Tibial nerve (tissue), 4 donors: ENCODE data around the gene RNF125. TPM values are rescaled to one million over a fixed set of nuclear protein-coding genes. Genes with fewer than 3 reads are reported as not detected.
"Not testable (repeated sequence)": the region's sequence is repeated elsewhere in the genome, so short reads cannot be mapped to it uniquely, and the experiment has no call there.

Experiments
- DNase-seq, 2 donors: peaks; one replicate each; pipeline ENCODE4 v3.0.0-alpha.2; 2019; ENCODE audit warnings: low spot score in 2 of 2
- H3K27ac ChIP-seq, 4 donors: fragments of 200-600 bp; sonication (generic) in 3 of 4; one replicate each; pipeline ENCODE4 v1.5.1; 2017 to 2019; ENCODE audit warnings: mild to moderate bottlenecking in 1 of 4
- H3K27me3 ChIP-seq, 2 donors: fragments of 200-600 bp; sonication (generic) in 1 of 2; one replicate each; pipeline versions ENCODE4 v1.5.1 to v1.6.0; 2017 to 2019
- H3K36me3 ChIP-seq, 3 donors: fragments of 200-600 bp; sonication (generic); one replicate each; pipeline ENCODE4 v1.5.1; 2018 to 2019
- H3K4me1 ChIP-seq, 4 donors: fragments of 200-600 bp; sonication (generic) in 3 of 4; one replicate each; pipeline ENCODE4 v1.5.1; 2017 to 2019
- H3K4me3 ChIP-seq, 4 donors: fragments of 200-600 bp; sonication (generic) in 3 of 4; one replicate each; pipeline ENCODE4 v1.5.1; 2017 to 2019; ENCODE audit warnings: mild to moderate bottlenecking in 1 of 4, moderate library complexity in 1 of 4
- H3K9me3 ChIP-seq, 4 donors: fragments of 200-600 bp; sonication (generic) in 3 of 4; one replicate each; pipeline ENCODE4 v1.5.1; 2017 to 2019
- EP300 ChIP-seq, 2 donors: sonication (generic); formaldehyde crosslinking; IDR thresholded peaks; one replicate each; pipeline ENCODE4 v1.6.1; 2017; ENCODE audit warnings: antibody characterized with exemption in 2 of 2, mild to moderate bottlenecking in 1 of 2
- POLR2A ChIP-seq, 2 donors: fragments of 450-650 bp; IDR thresholded peaks; one replicate each; pipeline ENCODE4 v1.6.1; 2017; ENCODE audit warnings: antibody characterized with exemption in 2 of 2, mild to moderate bottlenecking in 2 of 2, moderate library complexity in 2 of 2
- WGBS, 2 donors: methylation state at CpG; one replicate each; pipeline ENCODE4 v1.1.5; 2018; 5-methylcytosine and 5-hydroxymethylcytosine counted together
- total RNA-seq, 4 donors: library from RNA; depleted of rRNA; stranded (reverse); fragments of >200 nt; gene quantifications; one replicate each; pipeline ENCODE4 v1.1.0, GENCODE V29; 2016
- TF ChIP-seq, protein P1 (sequence below), 5 experiments: fragments of 200-600 bp in 3 of 5; fragments of 450-650 bp in 2 of 5; sonication (generic) in 3 of 5; IDR thresholded peaks; one replicate each; pipeline ENCODE4 v1.5.1; 2016 to 2019; ENCODE audit warnings: antibody characterized with exemption in 5 of 5, mild to moderate bottlenecking in 3 of 5, moderate library complexity in 2 of 5

RNF125 gene
- total RNA-seq, 4 donors from 2014 or later, result 6.9 to 12.0 (median 7.2) TPM

DNA sequence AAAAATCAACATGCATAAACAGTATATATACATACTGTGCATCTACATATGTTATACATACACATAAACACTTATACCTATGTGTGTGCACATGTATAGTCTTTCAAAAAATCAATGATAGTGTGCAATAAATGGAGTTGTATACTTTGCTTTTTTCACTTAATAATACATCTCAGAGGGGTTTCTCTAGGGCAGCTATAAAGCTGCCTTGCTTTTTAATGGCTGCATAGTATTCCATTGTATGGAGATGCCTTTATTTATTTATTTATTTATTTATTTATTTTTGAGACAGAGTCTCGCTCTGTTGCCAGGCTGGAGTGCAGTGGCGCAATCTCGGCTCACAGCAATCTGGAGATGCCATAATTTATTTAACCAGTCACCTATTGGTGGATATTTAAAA, 7.4 kb upstream of the RNF125 start:
- 91 to 96% methylated on average over 3 of the region's 3 CpGs for whole genome bisulfite sequencing, 2 donors
- no peak for DNase-seq
- TF ChIP-seq POLR2A (IDR thresholded peaks at IDR 0.05), result no peak
- no peak for TF ChIP-seq EP300 (IDR thresholded peaks at IDR 0.05)
- TF ChIP-seq, protein P1, sequence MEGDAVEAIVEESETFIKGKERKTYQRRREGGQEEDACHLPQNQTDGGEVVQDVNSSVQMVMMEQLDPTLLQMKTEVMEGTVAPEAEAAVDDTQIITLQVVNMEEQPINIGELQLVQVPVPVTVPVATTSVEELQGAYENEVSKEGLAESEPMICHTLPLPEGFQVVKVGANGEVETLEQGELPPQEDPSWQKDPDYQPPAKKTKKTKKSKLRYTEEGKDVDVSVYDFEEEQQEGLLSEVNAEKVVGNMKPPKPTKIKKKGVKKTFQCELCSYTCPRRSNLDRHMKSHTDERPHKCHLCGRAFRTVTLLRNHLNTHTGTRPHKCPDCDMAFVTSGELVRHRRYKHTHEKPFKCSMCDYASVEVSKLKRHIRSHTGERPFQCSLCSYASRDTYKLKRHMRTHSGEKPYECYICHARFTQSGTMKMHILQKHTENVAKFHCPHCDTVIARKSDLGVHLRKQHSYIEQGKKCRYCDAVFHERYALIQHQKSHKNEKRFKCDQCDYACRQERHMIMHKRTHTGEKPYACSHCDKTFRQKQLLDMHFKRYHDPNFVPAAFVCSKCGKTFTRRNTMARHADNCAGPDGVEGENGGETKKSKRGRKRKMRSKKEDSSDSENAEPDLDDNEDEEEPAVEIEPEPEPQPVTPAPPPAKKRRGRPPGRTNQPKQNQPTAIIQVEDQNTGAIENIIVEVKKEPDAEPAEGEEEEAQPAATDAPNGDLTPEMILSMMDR (IDR thresholded peaks at IDR 0.05), result no peak
- H3K9me3 ChIP-seq, result no peaks in the 10 kb centered on the region
- no peak overlapping the region for H3K4me3 ChIP-seq
- no peaks in the 10 kb centered on the region for H3K27me3 ChIP-seq
- no peaks in the 10 kb centered on the region for H3K36me3 ChIP-seq
- no peaks in the 10 kb centered on the region for H3K4me1 ChIP-seq
- H3K27ac ChIP-seq, result no peak overlapping the region

DNA sequence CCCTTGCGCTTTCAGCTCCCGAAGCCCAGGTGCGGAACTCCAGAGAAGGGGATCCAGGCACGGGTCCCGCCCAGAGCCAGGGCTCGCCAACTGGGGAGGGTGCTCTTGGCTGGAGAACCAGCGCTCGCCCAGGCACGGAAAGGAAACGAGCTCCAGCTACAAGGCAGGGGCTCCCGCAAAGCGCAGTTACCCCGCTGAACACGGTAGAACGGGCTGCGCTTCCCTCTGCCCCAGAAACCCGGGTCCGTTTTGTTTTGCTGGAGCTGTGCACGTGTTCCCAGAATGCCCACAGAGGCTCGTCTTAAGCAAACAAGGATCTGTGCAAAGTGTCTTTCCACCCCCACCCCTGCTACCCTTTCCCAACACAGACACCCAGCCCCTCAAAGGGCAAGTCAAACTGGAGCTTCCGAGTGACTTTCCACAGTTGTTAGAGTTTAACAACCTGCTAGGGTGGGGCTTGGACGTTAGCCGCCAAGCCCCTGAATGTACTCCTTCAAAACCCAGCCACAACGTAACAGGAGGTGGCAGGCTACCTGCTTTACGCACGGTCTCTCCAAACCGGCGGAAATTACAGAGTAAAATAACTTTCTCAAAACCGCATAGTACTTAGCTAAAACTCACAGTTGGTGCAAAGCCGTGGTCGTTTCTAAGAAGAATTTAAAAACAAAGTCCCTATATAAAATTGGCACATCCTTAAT, 775 bp downstream of the RNF125 start:
- no peaks in the 10 kb centered on the region for H3K36me3 ChIP-seq
- TF ChIP-seq, protein P1 (IDR thresholded peaks at IDR 0.05), result no peak
- no peak for TF ChIP-seq POLR2A (IDR thresholded peaks at IDR 0.05)
- no peak for TF ChIP-seq EP300 (IDR thresholded peaks at IDR 0.05)
- 4% methylated on average over 20 to 31 of the region's 31 CpGs for WGBS, 2 donors
- peak overlapping the region; percentile 69 to 90 (median 76) for H3K27ac ChIP-seq
- peaks cover 0 to 43% (median 3%) of the 10 kb centered on the region in 4 donors for H3K4me1 ChIP-seq
- peak in 1 of 2 donors; percentile 6 for DNase-seq
- peak overlapping the region; percentile 47 to 75 (median 56) for H3K4me3 ChIP-seq
- H3K27me3 ChIP-seq, result no peaks in the 10 kb centered on the region
- no peaks in the 10 kb centered on the region for H3K9me3 ChIP-seq

DNA sequence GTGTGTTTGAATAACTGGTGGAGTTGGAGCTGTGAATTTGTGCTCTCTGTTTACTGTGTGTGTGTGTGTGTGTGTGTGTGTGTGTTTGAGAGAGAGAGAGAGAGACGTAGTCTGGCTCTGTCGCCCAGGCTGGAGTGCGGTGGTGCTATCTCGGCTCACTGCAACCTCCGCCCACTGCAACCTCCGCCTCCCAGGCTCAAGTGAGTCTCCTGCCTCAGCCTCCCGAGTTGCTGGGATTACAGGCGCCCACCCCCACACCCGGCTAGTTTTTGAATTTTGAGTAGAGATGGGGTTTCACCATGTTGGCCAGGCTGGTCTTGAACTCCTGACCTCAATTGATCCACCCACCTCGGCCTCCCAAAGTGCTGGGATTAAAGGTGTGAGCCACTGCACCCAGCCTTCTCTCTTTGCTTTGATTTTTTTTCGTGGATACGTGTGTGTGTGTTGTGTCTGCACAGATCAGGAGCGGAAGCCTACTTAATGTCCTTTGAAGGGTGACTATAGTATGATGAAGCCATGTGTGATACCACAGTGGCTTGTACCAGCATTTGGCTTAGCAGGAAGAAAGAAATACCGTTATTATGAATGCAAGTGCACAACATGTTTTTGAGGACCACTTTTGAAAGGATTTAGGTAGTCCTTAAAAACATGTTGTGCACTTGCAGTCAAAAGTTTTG, 1.5 kb downstream of the RNF125 start:
- H3K4me3 ChIP-seq, result peak overlapping the region in 3 of 4 donors; percentile 47 to 75 (median 50)
- WGBS, 2 donors, result 61 to 62% methylated on average over 14 of the region's 14 CpGs
- not testable (repeated sequence) for H3K36me3 ChIP-seq, H3K9me3 ChIP-seq, H3K27me3 ChIP-seq, DNase-seq
- H3K4me1 ChIP-seq, result peaks cover 0 to 43% (median 3%) of the 10 kb centered on the region in 4 donors
- peak overlapping the region in 3 of 4 donors; percentile 69 to 90 (median 80) for H3K27ac ChIP-seq

DNA sequence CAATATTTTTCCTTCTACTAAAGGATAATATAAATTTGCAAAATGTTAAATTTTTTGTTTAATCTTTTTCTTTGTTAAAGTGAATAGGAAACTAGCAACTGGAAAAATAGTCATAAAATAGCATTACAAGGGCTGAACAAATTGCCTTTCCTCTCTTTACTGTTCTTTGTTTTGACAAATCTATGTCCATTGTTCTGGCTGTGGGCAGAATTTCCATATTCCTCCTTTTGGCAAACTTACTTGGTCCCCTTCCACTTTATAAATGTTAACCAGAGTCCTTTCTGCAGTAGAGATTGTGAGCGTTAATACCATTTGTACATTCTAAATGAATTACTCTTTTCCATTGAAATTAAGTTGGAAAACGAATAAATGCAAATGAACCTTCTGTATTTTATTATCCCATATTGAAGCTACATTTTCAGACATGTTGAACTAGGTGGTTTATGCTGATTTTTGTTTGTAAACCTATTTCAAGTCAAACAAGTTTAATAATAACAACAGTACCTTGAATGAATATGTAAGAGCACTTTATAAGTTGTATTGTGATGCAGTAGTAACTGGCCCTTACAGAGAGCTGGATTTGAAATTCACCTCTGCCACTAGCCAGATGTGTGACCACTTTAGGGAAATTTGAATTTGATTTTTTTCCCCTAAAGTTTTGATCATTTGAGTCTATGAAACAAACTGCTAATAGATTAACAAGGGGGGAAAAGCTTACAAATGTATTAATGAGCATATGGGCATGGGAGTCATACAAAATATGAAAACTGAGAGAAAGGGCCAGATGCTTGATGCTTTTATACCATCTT, 3.3 kb downstream of the RNF125 start:
- H3K4me3 ChIP-seq, result no peak overlapping the region
- no peaks in the 10 kb centered on the region for H3K36me3 ChIP-seq
- peak overlapping the region in 1 of 4 donors; percentile 56 for H3K27ac ChIP-seq
- H3K4me1 ChIP-seq, result peaks cover 0 to 46% (median 3%) of the 10 kb centered on the region in 4 donors
- H3K27me3 ChIP-seq, result no peaks in the 10 kb centered on the region
- WGBS, 2 donors, result 44 to 51% methylated on average over 2 of the region's 2 CpGs
- TF ChIP-seq EP300 (IDR thresholded peaks at IDR 0.05) (no peak), POLR2A (IDR thresholded peaks at IDR 0.05) (no peak)
- TF ChIP-seq, protein P1 (IDR thresholded peaks at IDR 0.05), result no peak
- no peaks in the 10 kb centered on the region for H3K9me3 ChIP-seq
- DNase-seq, result no peak

DNA sequence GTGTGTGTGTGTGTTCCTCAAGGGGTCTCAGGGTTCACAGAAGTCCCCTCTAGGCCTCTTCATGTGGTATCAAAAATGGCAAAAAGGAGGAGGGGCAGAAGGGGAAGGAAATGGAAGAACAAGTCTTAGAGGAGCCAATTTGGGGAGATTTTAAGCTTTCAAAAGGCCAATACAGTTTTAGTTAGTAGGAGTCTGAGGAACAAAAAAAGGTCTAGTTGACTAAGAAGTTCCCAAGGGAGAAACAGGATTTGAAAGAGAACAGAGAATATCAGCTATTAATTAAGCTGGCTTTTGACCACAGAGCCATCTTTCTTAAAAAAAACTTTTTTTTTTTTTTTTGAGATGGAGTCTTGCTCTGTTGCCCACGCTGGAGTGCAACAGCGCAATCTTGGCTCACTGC, 7.1 kb downstream of the RNF125 start:
- TF ChIP-seq, protein P1 (IDR thresholded peaks at IDR 0.05), result no peak
- H3K4me1 ChIP-seq, result peaks cover 0 to 22% (median 0%) of the 10 kb centered on the region in 4 donors
- H3K4me3 ChIP-seq, result no peak overlapping the region
- H3K27ac ChIP-seq, result no peak overlapping the region
- no peaks in the 10 kb centered on the region for H3K27me3 ChIP-seq
- no peaks in the 10 kb centered on the region for H3K36me3 ChIP-seq
- no peak for DNase-seq
- no peaks in the 10 kb centered on the region for H3K9me3 ChIP-seq
- 88 to 91% methylated on average over 2 of the region's 2 CpGs for WGBS, 2 donors
